SK-N-MC (cell line): ENCODE results near the gene CAST.

ENCODE experiments used
- EZH2 ChIP-seq: fragments of 200-600 bp; sonication (generic); IDR thresholded peaks from one replicate; pipeline ENCODE4 v1.6.1; 2017; ENCODE audit warnings: antibody characterized with exemption
- FOXP2 ChIP-seq: optimal IDR thresholded peaks from 2 replicates; pipeline ENCODE3; 2011; ENCODE audit warnings: mild to moderate bottlenecking, moderate library complexity; ENCODE audit not compliant: insufficient read depth; ENCODE audit errors: extremely low read length, control extremely low read depth
- POLR2AphosphoS5 ChIP-seq: IDR thresholded peaks from 2 replicates; pipeline ENCODE4 v1.6.1; 2012; ENCODE audit warnings: mild to moderate bottlenecking, low read depth, low read length, borderline replicate concordance

DNA sequence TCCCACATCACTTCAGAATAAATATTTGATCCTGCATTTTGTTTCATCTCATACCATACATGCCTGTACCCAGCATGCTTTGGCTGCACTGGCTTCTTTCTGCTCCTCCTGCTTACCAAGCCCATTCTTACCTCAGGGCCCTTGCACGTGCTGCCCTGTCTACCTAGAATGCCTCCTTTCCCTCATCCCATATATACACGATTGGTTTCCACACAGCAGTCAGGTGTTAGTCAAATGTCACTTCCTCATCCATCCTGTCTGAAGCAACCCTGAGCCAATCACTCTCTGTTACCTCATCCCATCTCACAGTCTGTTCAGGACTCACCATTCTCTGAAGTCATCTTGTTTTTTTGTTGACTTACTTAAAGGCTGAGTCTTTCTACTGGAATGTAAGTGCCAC, 30.3 kb downstream of the CAST start:
- TF ChIP-seq EZH2 (no peak), POLR2AphosphoS5 (no peak), FOXP2 (no peak)
